Progenitor cell of endocrine pancreas (in vitro differentiated cells): ENCODE measurements around the gene SMC1A. TPM values are rescaled to one million over a fixed set of nuclear protein-coding genes. Genes with fewer than 3 reads are reported as not detected.

Experiments used
- DNase-seq: peaks from one replicate; pipeline ENCODE4 v3.0.0; 2021; ENCODE audit warnings: low spot score; ENCODE audit not compliant: unreplicated experiment
- H3K27ac Mint-ChIP-seq: 2 replicates; pipeline ENCODE4 v1.8.0; 2021; ENCODE audit warnings: mild to moderate bottlenecking, moderate library complexity, mixed read lengths
- H3K27me3 Mint-ChIP-seq: 2 replicates; pipeline ENCODE4 v1.8.0; 2021; ENCODE audit warnings: mixed read lengths
- H3K36me3 Mint-ChIP-seq: 2 replicates; pipeline ENCODE4 v1.8.0; 2022; ENCODE audit warnings: mixed read lengths; ENCODE audit not compliant: insufficient read depth
- H3K4me1 Mint-ChIP-seq: 2 replicates; pipeline ENCODE4 v1.8.0; 2021; ENCODE audit warnings: low read depth, mixed read lengths
- H3K4me3 Mint-ChIP-seq: 2 replicates; pipeline ENCODE4 v1.8.0; 2021; ENCODE audit warnings: low read depth, mild to moderate bottlenecking, moderate library complexity, mixed read lengths
- H3K9me3 Mint-ChIP-seq: 2 replicates; pipeline ENCODE4 v1.8.0; 2021; ENCODE audit warnings: low read depth, mixed read lengths
- total RNA-seq: library from RNA; stranded (reverse); gene quantifications from 2 replicates; pipeline ENCODE4 v1.2.1, GENCODE V29; 2021
- TF ChIP-seq, protein P1 (sequence below): fragments of 200-600 bp; sonication (generic); IDR thresholded peaks from one replicate; pipeline ENCODE4 v1.5.0; 2021; ENCODE audit warnings: antibody characterized with exemption, mild to moderate bottlenecking; ENCODE audit not compliant: unreplicated experiment

Gene SMC1A
- total RNA-seq, 1 donor from 2014 or later: 75.5 TPM

- Mint-ChIP-seq H3K4me3 (no peak overlapping the region), H3K36me3 (no peaks in the 10 kb centered on the region), H3K27me3 (no peaks in the 10 kb centered on the region), H3K27ac (no peak overlapping the region), H3K9me3 (peaks cover 27% of the 10 kb centered on the region), H3K4me1 (no peaks in the 10 kb centered on the region)
- DNase-seq: no peak
- TF ChIP-seq, protein P1, sequence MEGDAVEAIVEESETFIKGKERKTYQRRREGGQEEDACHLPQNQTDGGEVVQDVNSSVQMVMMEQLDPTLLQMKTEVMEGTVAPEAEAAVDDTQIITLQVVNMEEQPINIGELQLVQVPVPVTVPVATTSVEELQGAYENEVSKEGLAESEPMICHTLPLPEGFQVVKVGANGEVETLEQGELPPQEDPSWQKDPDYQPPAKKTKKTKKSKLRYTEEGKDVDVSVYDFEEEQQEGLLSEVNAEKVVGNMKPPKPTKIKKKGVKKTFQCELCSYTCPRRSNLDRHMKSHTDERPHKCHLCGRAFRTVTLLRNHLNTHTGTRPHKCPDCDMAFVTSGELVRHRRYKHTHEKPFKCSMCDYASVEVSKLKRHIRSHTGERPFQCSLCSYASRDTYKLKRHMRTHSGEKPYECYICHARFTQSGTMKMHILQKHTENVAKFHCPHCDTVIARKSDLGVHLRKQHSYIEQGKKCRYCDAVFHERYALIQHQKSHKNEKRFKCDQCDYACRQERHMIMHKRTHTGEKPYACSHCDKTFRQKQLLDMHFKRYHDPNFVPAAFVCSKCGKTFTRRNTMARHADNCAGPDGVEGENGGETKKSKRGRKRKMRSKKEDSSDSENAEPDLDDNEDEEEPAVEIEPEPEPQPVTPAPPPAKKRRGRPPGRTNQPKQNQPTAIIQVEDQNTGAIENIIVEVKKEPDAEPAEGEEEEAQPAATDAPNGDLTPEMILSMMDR: no peak
Observed at GRCh38 chrX:53357799-53358530, 64.5 kb downstream of the SMC1A start.

DNA sequence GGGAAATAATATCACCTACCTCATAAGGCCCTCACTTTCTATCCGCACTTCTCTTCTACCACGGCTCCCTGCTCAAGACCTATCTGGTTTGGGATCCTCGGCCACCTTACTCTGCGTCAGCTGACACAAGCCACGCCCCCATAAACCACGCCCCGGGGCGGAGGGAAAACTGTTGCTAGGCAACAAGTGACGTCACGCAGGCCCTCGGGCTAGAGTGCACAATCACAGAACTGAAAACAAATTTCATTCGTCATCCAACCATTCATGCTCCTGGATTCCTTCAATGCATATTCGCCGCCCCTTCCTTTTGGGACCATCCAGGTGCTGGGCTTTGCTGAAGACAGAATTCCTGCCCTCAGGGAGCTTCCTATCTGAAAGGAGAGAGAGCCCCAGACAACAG, 66.3 kb downstream of the SMC1A start:
- TF ChIP-seq, protein P1: no peak

GRCh38 chrX:53354669-53355068, 67.8 kb downstream of the SMC1A start:
- DNase-seq: no peak
- H3K9me3 Mint-ChIP-seq: peaks cover 24% of the 10 kb centered on the region
- no peaks in the 10 kb centered on the region for H3K4me1 Mint-ChIP-seq
- no peak overlapping the region for H3K4me3 Mint-ChIP-seq
- TF ChIP-seq, protein P1: no peak
- H3K27me3 Mint-ChIP-seq: no peaks in the 10 kb centered on the region
- H3K27ac Mint-ChIP-seq: no peak overlapping the region
- H3K36me3 Mint-ChIP-seq: no peaks in the 10 kb centered on the region

More for the DNA sequence above, 66.3 kb downstream of the SMC1A start:
- Mint-ChIP-seq H3K27ac (no peak overlapping the region), H3K4me1 (no peaks in the 10 kb centered on the region), H3K9me3 (peaks cover 27% of the 10 kb centered on the region), H3K36me3 (no peaks in the 10 kb centered on the region), H3K27me3 (no peaks in the 10 kb centered on the region), H3K4me3 (no peak overlapping the region)
- no peak for DNase-seq

- DNase-seq: no peak
- Mint-ChIP-seq H3K4me1 (no peaks in the 10 kb centered on the region), H3K27me3 (no peaks in the 10 kb centered on the region), H3K36me3 (peaks cover 2% of the 10 kb centered on the region), H3K9me3 (peaks cover 11% of the 10 kb centered on the region), H3K4me3 (no peak overlapping the region), H3K27ac (no peak overlapping the region)
- TF ChIP-seq, protein P1: no peak
Observed at GRCh38 chrX:53347948-53348347, 74.5 kb downstream of the SMC1A start.

- DNase-seq: no peak
- no peaks in the 10 kb centered on the region for H3K27me3 Mint-ChIP-seq
- H3K9me3 Mint-ChIP-seq: no peaks in the 10 kb centered on the region
- no peaks in the 10 kb centered on the region for H3K4me1 Mint-ChIP-seq
- no peaks in the 10 kb centered on the region for H3K36me3 Mint-ChIP-seq
- no peak overlapping the region for H3K27ac Mint-ChIP-seq
- TF ChIP-seq, protein P1: no peak
- H3K4me3 Mint-ChIP-seq: no peak overlapping the region
Observed at GRCh38 chrX:53340852-53341645, 81.4 kb downstream of the SMC1A start.
